Naive thymus-derived CD4-positive, alpha-beta T cell (primary cell): ENCODE measurements around the gene CCL22. TPM values are rescaled to one million over a fixed set of nuclear protein-coding genes. Genes with fewer than 3 reads are reported as not detected.

ENCODE experiments used
- ATAC-seq: fragments of 150-1000 bp; cut with Tn5 transposase; 2 replicates; pipeline ENCODE4 v1.10.0; 2021; ENCODE audit warnings: mild to moderate bottlenecking, moderate library complexity
- CTCF ChIA-PET: fragments of 350-600 bp; sonication (Branson Sonifier 250); formaldehyde crosslinking; loops from one replicate; lab custom pipeline; 2021; ENCODE audit warnings: antibody characterized with exemption; lab: Charles Lee
- POLR2A ChIA-PET: fragments of 350-600 bp; sonication (Branson Sonifier 250); formaldehyde crosslinking; loops from one replicate; lab custom pipeline; 2021; ENCODE audit warnings: antibody characterized with exemption, inconsistent platforms; lab: Charles Lee
- DNase-seq, 9 donors: peaks; one replicate each; pipeline versions ENCODE4 v3.0.0 to v3.0.0-alpha.2; 2020 to 2022; ENCODE audit warnings: mixed read lengths in 1 of 9
- H3K27ac ChIP-seq: one replicate; pipeline ENCODE4 v1.7.0; 2013; ENCODE audit warnings: mild to moderate bottlenecking, low read depth, low read length, moderate library complexity
- H3K27me3 ChIP-seq, 2 donors: one replicate each; pipeline ENCODE4 v1.7.0; 2013; ENCODE audit warnings: low read length in 2 of 2, mild to moderate bottlenecking in 2 of 2, moderate library complexity in 2 of 2; ENCODE audit not compliant: control insufficient read depth in 2 of 2, insufficient read depth in 2 of 2
- H3K36me3 ChIP-seq, 3 experiments: 1 replicate in 2 of 3; 2 replicates in 1 of 3; pipeline ENCODE4 v1.7.0; 2013; ENCODE audit warnings: low read length in 3 of 3, mild to moderate bottlenecking in 3 of 3, moderate library complexity in 1 of 3; ENCODE audit not compliant: insufficient read depth in 3 of 3, control insufficient read depth in 2 of 3
- H3K4me1 ChIP-seq, 2 donors: one replicate each; pipeline ENCODE4 v1.7.0; 2013; ENCODE audit warnings: low read length in 2 of 2, mild to moderate bottlenecking in 2 of 2, moderate library complexity in 1 of 2; ENCODE audit not compliant: control insufficient read depth in 2 of 2, insufficient read depth in 2 of 2
- H3K4me3 ChIP-seq: 2 replicates; pipeline ENCODE4 v1.7.0; 2013; ENCODE audit warnings: mild to moderate bottlenecking, low read length
- H3K9me3 ChIP-seq, 3 experiments: 1 replicate in 2 of 3; 2 replicates in 1 of 3; pipeline ENCODE4 v1.7.0; 2013; ENCODE audit warnings: low read length in 3 of 3; ENCODE audit not compliant: control insufficient read depth in 2 of 3
- H3K27ac Mint-ChIP-seq, 9 donors: one replicate each; pipeline ENCODE4 v1.8.0; 2020 to 2022; ENCODE audit warnings: mixed read lengths in 9 of 9, mild to moderate bottlenecking in 8 of 9, moderate library complexity in 5 of 9, inconsistent platforms in 2 of 9
- H3K27me3 Mint-ChIP-seq, 5 donors: one replicate each; pipeline ENCODE4 v1.8.0; 2021 to 2022; ENCODE audit warnings: mixed read lengths in 5 of 5, mild to moderate bottlenecking in 1 of 5
- H3K36me3 Mint-ChIP-seq, 5 donors: one replicate each; pipeline ENCODE4 v1.8.0; 2020 to 2022; ENCODE audit warnings: mixed read lengths in 5 of 5, mild to moderate bottlenecking in 3 of 5, inconsistent platforms in 1 of 5
- H3K4me1 Mint-ChIP-seq, 7 donors: one replicate each; pipeline ENCODE4 v1.8.0; 2020 to 2022; ENCODE audit warnings: mixed read lengths in 7 of 7, mild to moderate bottlenecking in 3 of 7, inconsistent platforms in 1 of 7
- H3K4me3 Mint-ChIP-seq, 10 donors: one replicate each; pipeline ENCODE4 v1.8.0; 2020 to 2022; ENCODE audit warnings: mild to moderate bottlenecking in 10 of 10, mixed read lengths in 10 of 10, moderate library complexity in 6 of 10, inconsistent platforms in 2 of 10
- H3K9me3 Mint-ChIP-seq, 11 donors: one replicate each; pipeline ENCODE4 v1.8.0; 2020 to 2022; ENCODE audit warnings: mixed read lengths in 11 of 11, mild to moderate bottlenecking in 4 of 11, inconsistent platforms in 1 of 11, moderate library complexity in 1 of 11
- intact Hi-C, 2 donors: fragments of 100-400 bp; cut with micrococcal nuclease; formaldehyde crosslinking; loops; one replicate each; pipeline ENCODE4 v1.15.1; 2023
- polyA plus RNA-seq, 2 donors: library from polyadenylated mRNA; unstranded; fragments of 300-500 nt; fragmentation: Illumina TruSeq; gene quantifications; one replicate each; pipeline ENCODE4 v1.2.3, GENCODE V29; 2021
- total RNA-seq, 6 experiments: library from RNA in 5 of 6; stranded (reverse) in 5 of 6; gene quantifications; 1 replicate in 5 of 6; 2 replicates in 1 of 6; pipeline ENCODE4 v1.2.3 and lab custom pipeline; 2021 to 2026

Gene CCL22
- total and polyA plus RNA-seq, 7 experiments from 2014 or later = 0.17 to 1.9 (median 0.48) TPM; not detected in 3

DNA sequence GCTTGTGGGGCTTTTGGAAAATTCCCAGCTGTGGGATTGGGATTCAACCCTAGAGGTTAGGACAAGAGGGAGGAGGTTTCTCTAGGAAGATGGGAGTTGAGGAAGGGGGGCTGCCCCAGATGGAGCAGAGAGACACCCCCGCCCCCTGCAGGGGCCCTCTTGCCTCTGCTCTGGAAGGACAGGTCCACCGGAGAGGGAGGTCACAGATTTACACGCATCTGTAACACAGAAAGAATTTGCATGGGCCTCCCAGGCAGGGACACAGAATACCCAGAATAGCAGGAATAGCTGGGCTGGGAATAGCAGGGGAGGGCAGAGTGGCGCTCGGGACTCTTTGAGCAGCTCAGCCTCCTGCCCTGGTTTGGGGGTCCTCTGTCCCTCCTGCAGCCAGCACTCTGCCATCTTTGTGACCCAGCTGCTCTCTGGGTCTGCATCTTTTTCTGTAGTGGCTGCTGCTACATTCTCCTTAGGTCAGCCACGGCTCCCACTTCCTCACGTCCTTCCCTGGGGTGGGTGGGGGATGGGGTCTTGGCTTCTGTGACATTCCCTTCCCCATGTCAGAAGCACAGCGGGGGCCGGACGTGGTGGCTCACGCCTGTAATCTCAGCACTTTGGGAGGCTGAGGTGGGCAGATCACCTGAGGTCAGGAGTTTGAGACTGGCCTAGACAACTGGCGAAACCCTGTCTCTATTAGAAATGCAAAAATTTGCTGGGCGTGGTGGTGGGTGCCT, 40.2 kb upstream of the CCL22 start:
- Histone ChIP-seq H3K27ac (no peak overlapping the region), H3K4me3 (no peak overlapping the region), H3K27me3 (no peaks in the 10 kb centered on the region), H3K36me3 (no peaks in the 10 kb centered on the region), H3K4me1 (peaks cover 0 to 8% of the 10 kb centered on the region in 2 donors), H3K9me3 (no peaks in the 10 kb centered on the region)
- no peak for ATAC-seq
- Mint-ChIP-seq H3K4me3 (no peak overlapping the region), H3K36me3 (no peaks in the 10 kb centered on the region), H3K4me1 (peaks cover 13 to 27% (median 15%) of the 10 kb centered on the region in 7 donors), H3K27ac (no peak overlapping the region), H3K9me3 (no peaks in the 10 kb centered on the region), H3K27me3 (no peaks in the 10 kb centered on the region)
- peak in 1 of 9 donors; percentile 9 for DNase-seq
- CTCF ChIA-PET = no interaction called here
- intact Hi-C loops = no loop called here
- POLR2A ChIA-PET = no interaction called here

DNA sequence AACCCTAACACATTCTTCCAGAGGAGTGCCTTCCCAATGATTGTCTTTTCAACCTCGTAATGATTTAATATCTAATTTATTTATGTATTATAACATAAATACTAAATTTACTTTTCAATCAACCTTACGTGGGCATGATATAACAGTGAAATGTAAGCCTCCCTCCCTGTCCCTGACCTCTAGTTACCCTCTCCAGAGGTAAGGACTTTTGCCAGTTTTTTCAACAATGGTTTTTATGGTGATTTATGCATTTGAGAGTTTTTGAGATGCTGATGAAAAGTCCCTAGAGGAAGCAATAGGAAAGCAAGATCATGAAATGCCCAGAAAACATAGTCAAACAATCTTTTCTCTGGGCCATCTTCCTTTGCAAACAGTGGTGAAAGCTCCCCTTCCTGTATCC, 38.9 kb upstream of the CCL22 start:
- Mint-ChIP-seq H3K27ac (no peak overlapping the region), H3K9me3 (no peaks in the 10 kb centered on the region), H3K36me3 (no peaks in the 10 kb centered on the region), H3K4me1 (peaks cover 4 to 17% (median 7%) of the 10 kb centered on the region in 7 donors), H3K4me3 (no peak overlapping the region), H3K27me3 (no peaks in the 10 kb centered on the region)
- CTCF ChIA-PET = no interaction called here
- Histone ChIP-seq H3K36me3 (no peaks in the 10 kb centered on the region), H3K27ac (no peak overlapping the region), H3K4me1 (peaks cover 0 to under 1% of the 10 kb centered on the region in 2 donors), H3K4me3 (no peak overlapping the region), H3K27me3 (no peaks in the 10 kb centered on the region), H3K9me3 (no peaks in the 10 kb centered on the region)
- no peak for DNase-seq
- no peak for ATAC-seq
- POLR2A ChIA-PET = no interaction called here
- intact Hi-C loops = no loop called here

DNA sequence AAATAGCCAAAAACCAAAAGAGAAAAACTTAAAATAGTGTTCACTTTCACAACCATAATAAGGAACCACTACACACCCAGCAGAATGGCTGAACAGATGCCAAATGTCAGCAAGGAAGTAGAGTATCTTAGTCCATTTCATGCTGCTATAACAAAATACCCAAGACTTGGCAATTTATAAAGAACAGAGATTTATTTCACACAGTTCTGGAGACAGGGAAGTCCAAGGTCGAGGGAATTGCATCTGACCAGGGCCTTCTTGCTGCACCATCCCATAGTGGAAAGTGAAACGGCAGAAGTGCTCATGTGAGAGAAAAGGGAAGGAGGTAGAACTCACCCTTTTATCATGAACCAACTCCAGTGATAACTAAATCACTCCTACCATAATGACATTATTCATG, 33.8 kb upstream of the CCL22 start:
- POLR2A ChIA-PET = no interaction called here

DNA sequence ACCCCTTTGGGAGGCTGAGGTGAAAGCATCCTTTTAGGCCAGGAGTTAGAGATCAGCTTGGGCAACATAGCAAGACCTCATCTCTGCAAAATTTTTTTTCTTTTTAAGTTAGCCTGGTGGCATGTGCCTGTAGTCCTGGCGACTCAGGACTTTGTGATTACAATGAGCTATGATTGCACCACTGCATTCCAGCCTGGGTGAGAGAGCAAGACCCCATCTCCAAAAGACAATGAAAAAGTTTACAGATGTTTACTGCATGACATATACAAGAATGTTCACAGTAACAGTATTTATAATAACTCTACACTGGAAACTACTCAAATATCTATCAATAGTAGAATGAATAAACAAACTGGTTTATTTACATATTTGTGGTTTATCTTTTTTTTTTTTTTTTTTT, 33.1 kb upstream of the CCL22 start:
- H3K27me3 Mint-ChIP-seq = peaks cover 0 to 9% (median 0%) of the 10 kb centered on the region in 5 donors
- Histone ChIP-seq H3K4me1 (no peaks in the 10 kb centered on the region), H3K4me3 (no peak overlapping the region), H3K27me3 (no peaks in the 10 kb centered on the region), H3K36me3 (no peaks in the 10 kb centered on the region), H3K9me3 (peaks cover 0 to 4% (median 0%) of the 10 kb centered on the region in 3 experiments), H3K27ac (no peak overlapping the region)
- intact Hi-C loops = no loop called here
- no peak overlapping the region for H3K4me3 Mint-ChIP-seq
- CTCF ChIA-PET = no interaction called here
- POLR2A ChIA-PET = interaction anchor here (0.6 kb wide), 1 partner anchor 709 kb away, joined by 3 read pairs; no protein-coding TSS in a partner anchor
- no peak overlapping the region for H3K27ac Mint-ChIP-seq
- DNase-seq (no peak), ATAC-seq (no peak)
- peaks cover 0 to 3% (median 0%) of the 10 kb centered on the region in 5 donors for H3K36me3 Mint-ChIP-seq
- no peaks in the 10 kb centered on the region for H3K4me1 Mint-ChIP-seq
- peaks cover 0 to 9% (median 0%) of the 10 kb centered on the region in 11 donors for H3K9me3 Mint-ChIP-seq

More for the DNA sequence above, 33.8 kb upstream of the CCL22 start:
- H3K4me3 ChIP-seq = no peak overlapping the region
- peak overlapping the region in 2 of 9 donors; percentile 1 to 28 for H3K27ac Mint-ChIP-seq
- H3K27me3 ChIP-seq = no peaks in the 10 kb centered on the region
- H3K9me3 Mint-ChIP-seq = peaks cover 0 to 9% (median 0%) of the 10 kb centered on the region in 11 donors
- H3K9me3 ChIP-seq = peaks cover 0 to 4% (median 0%) of the 10 kb centered on the region in 3 experiments
- no peaks in the 10 kb centered on the region for H3K4me1 ChIP-seq
- H3K27ac ChIP-seq = no peak overlapping the region
- H3K4me3 Mint-ChIP-seq = no peak overlapping the region
- DNase-seq (no peak), ATAC-seq (no peak)
- CTCF ChIA-PET = no interaction called here
- peaks cover 0 to 3% (median 0%) of the 10 kb centered on the region in 5 donors for H3K27me3 Mint-ChIP-seq
- H3K36me3 Mint-ChIP-seq = peaks cover 0 to 3% (median 0%) of the 10 kb centered on the region in 5 donors
- no peaks in the 10 kb centered on the region for H3K36me3 ChIP-seq
- intact Hi-C loops = no loop called here
- H3K4me1 Mint-ChIP-seq = no peaks in the 10 kb centered on the region

DNA sequence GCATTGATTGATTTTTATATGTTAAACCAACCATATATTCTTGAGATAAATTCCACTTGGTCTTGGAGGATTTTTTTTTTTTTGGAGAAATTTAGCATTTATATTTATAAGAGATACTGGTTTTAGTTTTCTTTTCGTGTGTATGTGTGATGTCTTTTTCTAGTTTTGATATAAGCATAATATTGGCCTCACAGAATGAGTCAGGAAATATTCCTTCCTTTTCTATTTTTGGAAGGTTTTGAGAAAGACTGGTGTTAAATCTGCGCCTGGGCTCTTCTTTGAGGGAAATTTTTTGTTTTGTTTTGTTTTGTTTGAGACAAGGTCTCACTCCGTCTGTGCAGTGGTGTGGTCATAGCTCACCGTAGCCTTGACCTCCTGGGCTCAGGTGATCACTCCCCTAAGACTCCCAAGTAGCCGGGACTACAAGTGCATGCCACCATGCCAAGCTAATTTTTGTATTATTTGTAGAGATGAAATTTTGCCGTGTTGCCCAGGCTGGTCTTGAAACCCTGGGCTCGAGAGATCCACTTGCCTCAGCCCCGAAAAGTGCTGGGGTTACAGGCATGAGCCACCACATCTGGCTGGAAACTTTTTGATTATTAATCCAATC, 28.8 kb upstream of the CCL22 start:
- H3K27ac Mint-ChIP-seq = no peak overlapping the region
- H3K27ac ChIP-seq = no peak overlapping the region
- H3K4me1 ChIP-seq = no peaks in the 10 kb centered on the region
- no peaks in the 10 kb centered on the region for H3K27me3 ChIP-seq
- no peak for ATAC-seq
- H3K9me3 Mint-ChIP-seq = peaks cover 0 to 29% (median 4%) of the 10 kb centered on the region in 11 donors
- ChIA-PET POLR2A (no interaction called here), CTCF (interaction anchor here (0.6 kb wide), 2 partner anchors 254 to 388 kb away, joined by 3 to 4 read pairs; no protein-coding TSS in a partner anchor)
- no peak overlapping the region for H3K4me3 ChIP-seq
- H3K4me3 Mint-ChIP-seq = no peak overlapping the region
- no peaks in the 10 kb centered on the region for H3K4me1 Mint-ChIP-seq
- intact Hi-C loops = no loop called here
- H3K36me3 ChIP-seq = no peaks in the 10 kb centered on the region
- H3K36me3 Mint-ChIP-seq = peaks cover 0 to 5% (median 3%) of the 10 kb centered on the region in 5 donors
- no peak for DNase-seq
- H3K9me3 ChIP-seq = peaks cover 0 to 11% (median 0%) of the 10 kb centered on the region in 3 experiments
- H3K27me3 Mint-ChIP-seq = peaks cover 0 to 27% (median 5%) of the 10 kb centered on the region in 5 donors

DNA sequence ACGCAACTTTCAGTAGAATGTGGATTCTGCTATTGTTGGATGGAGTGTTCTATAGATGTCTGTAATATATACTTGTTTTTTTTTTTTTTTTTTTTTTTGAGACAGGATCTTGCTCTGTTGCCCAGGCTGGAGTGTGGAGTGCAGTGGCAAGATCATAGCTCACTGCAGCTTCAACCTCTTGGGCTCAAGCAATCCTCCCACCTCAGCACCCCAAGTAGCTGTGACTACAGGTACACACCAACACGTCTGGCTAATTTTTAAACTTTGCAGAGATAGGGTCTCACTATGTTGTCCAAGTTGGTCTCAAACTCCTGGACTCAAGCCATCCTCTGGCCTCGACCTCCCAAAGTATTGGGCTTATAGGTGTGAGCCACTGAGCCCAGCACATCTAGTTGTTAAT, 27.2 kb upstream of the CCL22 start:
- Mint-ChIP-seq H3K4me3 (no peak overlapping the region), H3K36me3 (peaks cover 0 to 7% (median 3%) of the 10 kb centered on the region in 5 donors), H3K9me3 (peaks cover 0 to 26% (median 4%) of the 10 kb centered on the region in 11 donors), H3K27me3 (peaks cover 0 to 32% (median 12%) of the 10 kb centered on the region in 5 donors), H3K4me1 (no peaks in the 10 kb centered on the region), H3K27ac (no peak overlapping the region)
- peaks cover 0 to 9% (median 0%) of the 10 kb centered on the region in 3 experiments for H3K9me3 ChIP-seq
- DNase-seq = no peak
- ChIA-PET CTCF (no interaction called here), POLR2A (no interaction called here)
- intact Hi-C loops = no loop called here
- no peaks in the 10 kb centered on the region for H3K36me3 ChIP-seq
- no peak for ATAC-seq
- H3K4me1 ChIP-seq = no peaks in the 10 kb centered on the region
- no peak overlapping the region for H3K27ac ChIP-seq
- no peaks in the 10 kb centered on the region for H3K27me3 ChIP-seq
- H3K4me3 ChIP-seq = no peak overlapping the region
